GM23338 (cell line): ENCODE data around the gene NOVA1.

ENCODE experiments used
- CTCF ChIP-seq, 2 experiments: fragments of 200-600 bp in 1 of 2; sonication (generic) in 1 of 2; conservative IDR thresholded peaks; 2 replicates each; pipeline versions ENCODE4 v1.5.1 to v1.6.1; 2016 to 2017; ENCODE audit warnings: antibody characterized with exemption in 2 of 2, low read depth in 2 of 2, mild to moderate bottlenecking in 2 of 2, moderate library complexity in 1 of 2
- EZH2 ChIP-seq: fragments of 200-600 bp; sonication (generic); IDR thresholded peaks from one replicate; pipeline ENCODE4 v1.8.0; 2017; ENCODE audit warnings: antibody characterized with exemption, mild to moderate bottlenecking, low read depth; ENCODE audit not compliant: unreplicated experiment
- EZH2phosphoT487 ChIP-seq: fragments of 200-600 bp; sonication (generic); IDR thresholded peaks from one replicate; pipeline ENCODE4 v1.8.1; 2018; ENCODE audit warnings: antibody characterized with exemption; ENCODE audit not compliant: unreplicated experiment
- POLR2AphosphoS5 ChIP-seq: IDR thresholded peaks from 2 replicates; pipeline ENCODE4 v1.6.1; 2016; ENCODE audit warnings: antibody characterized with exemption, low read depth
- REST ChIP-seq: IDR thresholded peaks from one replicate; pipeline ENCODE4 v1.6.1; 2018; ENCODE audit warnings: antibody characterized with exemption; ENCODE audit not compliant: unreplicated experiment
- STAT1 ChIP-seq: IDR thresholded peaks from one replicate; pipeline ENCODE4 v1.6.1; 2016; ENCODE audit warnings: antibody characterized with exemption; ENCODE audit not compliant: unreplicated experiment

- no peak for TF ChIP-seq CTCF (conservative IDR thresholded peaks at IDR 0.05; ENCODE audit: low read depth in 2 of 2)
- no peak for TF ChIP-seq EZH2
- TF ChIP-seq POLR2AphosphoS5, result no peak
- TF ChIP-seq EZH2phosphoT487, result no peak
- no peak for TF ChIP-seq REST
- no peak for TF ChIP-seq STAT1
These were observed 183.7 kb downstream of the NOVA1 start for GRCh38 chr14:26414103-26414502.
